SK-N-SH (cell line): Measurements from ENCODE around the gene BCL7B. TPM values are rescaled to one million over a fixed set of nuclear protein-coding genes. Genes with fewer than 3 reads are reported as not detected.
A peak's percentile ranks its signal among the peaks of the same experiment; 100 is the strongest.

ENCODE experiments used
- CTCF ChIA-PET: fragments of 300-600, 350-600 bp; formaldehyde crosslinking; extraction: SDS; loops from one replicate; lab custom pipeline; 2021; lab: Yijun Ruan, JAX
- POLR2A ChIA-PET: fragments of 350-600 bp; sonication (Branson Sonifier 250); formaldehyde crosslinking; extraction: SDS; loops from one replicate; lab custom pipeline; 2020; ENCODE audit warnings: antibody characterized with exemption, inconsistent platforms; lab: Yijun Ruan, JAX
- DNase-seq: peaks from one replicate; pipeline ENCODE4 v3.0.0; 2012
- H2AFZ ChIP-seq: fragments of 200-600 bp; sonication (generic); 2 replicates; pipeline ENCODE4 v1.8.1; 2016; ENCODE audit warnings: antibody characterized with exemption, mild to moderate bottlenecking, low read depth
- H3F3A ChIP-seq: fragments of 200-600 bp; sonication (generic); replicated peaks from 2 replicates; pipeline ENCODE3; 2016; ENCODE audit warnings: antibody characterized with exemption, mild to moderate bottlenecking; ENCODE audit not compliant: insufficient read depth
- H3K27ac ChIP-seq, 2 experiments: fragments of 200-500 bp in 1 of 2; fragments of 200-600 bp in 1 of 2; sonication (Bioruptor generic) in 1 of 2; sonication (generic), shearing (Covaris generic) in 1 of 2; 2 replicates each; pipeline versions ENCODE4 v1.5.1 to v1.6.1; 2014 to 2016; ENCODE audit warnings: low read depth in 2 of 2, inconsistent platforms in 1 of 2, low read length in 1 of 2, mild to moderate bottlenecking in 1 of 2, mixed read lengths in 1 of 2
- H3K27me3 ChIP-seq: fragments of 200-600 bp; sonication (generic), shearing (Covaris generic); 2 replicates; pipeline ENCODE4 v1.6.1; 2016; ENCODE audit warnings: mixed run types; ENCODE audit not compliant: insufficient read depth
- H3K36me3 ChIP-seq, 2 experiments: fragments of 200-500 bp in 1 of 2; fragments of 200-600 bp in 1 of 2; sonication (Bioruptor generic) in 1 of 2; sonication (generic) in 1 of 2; replicated peaks in 1 of 2; 2 replicates each; pipeline versions ENCODE3 to v1.5.1; 2014 to 2016; ENCODE audit warnings: low read length in 1 of 2, mild to moderate bottlenecking in 1 of 2; ENCODE audit not compliant: insufficient read depth in 2 of 2, control insufficient read depth in 1 of 2
- H3K4me1 ChIP-seq, 2 experiments: fragments of 200-500 bp in 1 of 2; fragments of 200-600 bp in 1 of 2; sonication (Bioruptor generic) in 1 of 2; sonication (generic), shearing (Covaris generic) in 1 of 2; 2 replicates each; pipeline versions ENCODE4 v1.5.1 to v1.6.1; 2014 to 2016; ENCODE audit warnings: low read depth in 1 of 2, low read length in 1 of 2, mixed run types in 1 of 2; ENCODE audit not compliant: insufficient read depth in 2 of 2, control insufficient read depth in 1 of 2
- H3K4me2 ChIP-seq: fragments of 200-600 bp; sonication (generic), shearing (Covaris generic); 2 replicates; pipeline ENCODE4 v1.6.1; 2017; ENCODE audit warnings: mixed run types
- H3K4me3 ChIP-seq, 2 experiments: fragments of 200-500 bp in 1 of 2; fragments of 200-600 bp in 1 of 2; sonication (Bioruptor generic) in 1 of 2; sonication (generic), shearing (Covaris generic) in 1 of 2; 2 replicates each; pipeline versions ENCODE4 v1.5.1 to v1.8.1; 2014 to 2016; ENCODE audit warnings: low read depth in 2 of 2, inconsistent platforms in 1 of 2, low read length in 1 of 2, mild to moderate bottlenecking in 1 of 2, mixed read lengths in 1 of 2, moderate library complexity in 1 of 2
- H3K79me2 ChIP-seq: fragments of 200-600 bp; sonication (generic); 2 replicates; pipeline ENCODE4 v1.8.1; 2017; ENCODE audit warnings: mild to moderate bottlenecking; ENCODE audit not compliant: insufficient read depth
- H3K9ac ChIP-seq: fragments of 200-600 bp; sonication (generic); 2 replicates; pipeline ENCODE4 v1.6.1; 2017; ENCODE audit warnings: mixed run types
- H3K9me2 ChIP-seq: fragments of 200-600 bp; sonication (generic); 2 replicates; pipeline ENCODE4 v1.6.1; 2017; ENCODE audit warnings: mixed run types
- H3K9me3 ChIP-seq: fragments of 200-600 bp; sonication (generic); 2 replicates; pipeline ENCODE4 v1.6.1; 2017; ENCODE audit warnings: mixed run types, mild to moderate bottlenecking, moderate library complexity
- H4K20me1 ChIP-seq: fragments of 200-600 bp; sonication (generic); 2 replicates; pipeline ENCODE4 v1.6.1; 2017; ENCODE audit warnings: mild to moderate bottlenecking, mixed run types; ENCODE audit not compliant: insufficient read depth
- CHD2 ChIP-seq: fragments of 150-350 bp; IDR thresholded peaks from 2 replicates; pipeline ENCODE4 v1.6.1; 2018; ENCODE audit warnings: low read length; ENCODE audit not compliant: partially characterized antibody
- CTCF ChIP-seq: fragments of 200-600 bp; sonication (generic); IDR thresholded peaks from 2 replicates; pipeline ENCODE4 v1.6.1; 2017; ENCODE audit warnings: antibody characterized with exemption, mild to moderate bottlenecking, moderate library complexity
- ELF1 ChIP-seq: IDR thresholded peaks from 2 replicates; pipeline ENCODE4 v1.4.0; 2012
- GABPA ChIP-seq: IDR thresholded peaks from 2 replicates; pipeline ENCODE4 v1.4.0; 2012; ENCODE audit warnings: low read depth, mild to moderate bottlenecking
- GATA2 ChIP-seq: sonication (generic); formaldehyde crosslinking; IDR thresholded peaks from 2 replicates; pipeline ENCODE4 v1.5.0; 2020; ENCODE audit warnings: mild to moderate bottlenecking, missing genetic modification reagents
- MAX ChIP-seq: IDR thresholded peaks from 2 replicates; pipeline ENCODE4 v1.4.0; 2012; ENCODE audit warnings: low read depth
- MEF2A ChIP-seq: IDR thresholded peaks from 2 replicates; pipeline ENCODE4 v1.4.0; 2012; ENCODE audit warnings: low read depth, borderline replicate concordance
- MXI1 ChIP-seq: IDR thresholded peaks from 2 replicates; pipeline ENCODE4 v1.6.1; 2012; ENCODE audit warnings: mild to moderate bottlenecking, low read depth, low read length, improper control_type of control experiment
- NFIC ChIP-seq: IDR thresholded peaks from 2 replicates; pipeline ENCODE4 v1.4.0; 2012; ENCODE audit warnings: borderline replicate concordance
- NRF1 ChIP-seq: IDR thresholded peaks from 2 replicates; pipeline ENCODE4 v1.6.1; 2012; ENCODE audit warnings: low read depth, mild to moderate bottlenecking, low read length
- RAD21 ChIP-seq: IDR thresholded peaks from 2 replicates; pipeline ENCODE4 v1.6.1; 2012; ENCODE audit warnings: mild to moderate bottlenecking, low read length
- RFX5 ChIP-seq: IDR thresholded peaks from 2 replicates; pipeline ENCODE4 v1.6.1; 2012; ENCODE audit warnings: mild to moderate bottlenecking, improper control_type of control experiment, low read length
- SIN3A ChIP-seq: IDR thresholded peaks from 2 replicates; pipeline ENCODE4 v1.6.1; 2012; ENCODE audit warnings: low read depth, mild to moderate bottlenecking, low read length, moderate library complexity, borderline replicate concordance
- SMC3 ChIP-seq: IDR thresholded peaks from 2 replicates; pipeline ENCODE4 v1.6.1; 2012; ENCODE audit warnings: low read depth, low read length, improper control_type of control experiment
- TCF12 ChIP-seq: IDR thresholded peaks from 2 replicates; pipeline ENCODE4 v1.4.0; 2012
- YY1 ChIP-seq: IDR thresholded peaks from 2 replicates; pipeline ENCODE4 v1.4.0; 2012; ENCODE audit warnings: low read depth, mild to moderate bottlenecking
- ZBTB33 ChIP-seq: IDR thresholded peaks from 2 replicates; pipeline ENCODE4 v1.4.0; 2012; ENCODE audit warnings: low read depth, borderline replicate concordance
- WGBS: methylation state at CpG from one replicate; pipeline ENCODE4 v1.1.6; 2017; ENCODE audit warnings: low lambda C conversion rate; 5-methylcytosine and 5-hydroxymethylcytosine counted together
- polyA plus RNA-seq, 3 experiments: library from polyadenylated mRNA; depleted of rRNA; stranded (reverse); fragments of >200 nt; gene quantifications; 2 replicates each; pipeline ENCODE4 v1.2.3, GENCODE V29; 2012
- TF ChIP-seq, protein P1 (sequence below): IDR thresholded peaks from 2 replicates; pipeline ENCODE4 v1.4.0; 2012; ENCODE audit warnings: low read depth, borderline replicate concordance
- TF ChIP-seq, protein P2 (sequence below): IDR thresholded peaks from 2 replicates; pipeline ENCODE4 v1.6.1; 2012; ENCODE audit warnings: mild to moderate bottlenecking, low read depth, low read length, moderate library complexity
- TF ChIP-seq, protein P3 (sequence below): fragments of 150-350 bp; IDR thresholded peaks from 2 replicates; pipeline ENCODE4 v1.6.1; 2017; ENCODE audit warnings: antibody characterized with exemption, low read length, low read depth, borderline replicate concordance

Gene BCL7B
- polyA plus RNA-seq, 1 of the 3 experiments (the other 2 are of a cell fraction), result 114 TPM

DNA sequence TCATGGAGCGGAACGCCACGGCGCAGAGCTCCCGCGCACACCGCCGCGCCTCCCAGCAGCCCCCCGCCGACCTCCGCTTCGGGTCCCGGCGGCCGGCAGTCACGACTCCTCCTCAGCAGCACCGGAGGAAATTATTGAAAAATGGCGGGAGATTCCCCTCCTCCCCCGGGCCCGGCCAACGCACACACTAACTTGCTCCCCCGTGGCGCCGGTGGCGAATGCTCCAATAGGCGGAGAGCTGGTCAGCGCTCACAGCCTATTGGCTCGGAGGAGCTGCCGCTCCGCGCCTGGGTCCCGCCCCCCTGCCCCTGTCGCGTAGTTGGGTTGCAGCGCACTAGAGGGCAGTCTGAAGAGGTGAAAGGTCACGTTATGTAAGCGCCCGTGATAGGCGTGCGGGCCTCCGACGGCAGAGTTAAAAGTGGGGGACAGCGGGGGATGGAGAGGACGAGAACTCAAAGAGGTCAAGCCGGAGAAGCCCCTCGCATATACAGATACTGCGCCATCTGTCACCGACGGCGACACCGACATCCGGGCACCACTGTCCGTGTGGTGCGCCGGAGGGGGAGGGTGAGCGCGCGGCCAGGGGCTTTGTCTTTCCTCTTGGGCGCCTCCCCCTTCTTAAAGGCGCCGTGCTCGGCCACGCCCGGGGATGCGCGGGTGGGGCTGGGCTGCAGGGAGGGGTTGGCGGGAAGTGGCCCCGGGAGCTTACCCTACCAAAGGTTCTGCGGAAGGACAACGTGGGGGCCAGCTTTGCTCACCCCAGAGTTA, 35.2 kb downstream of the BCL7B start, which contains the start of gene BAZ1B (continued):
- TF ChIP-seq NRF1, result peak; percentile 58
- TF ChIP-seq RFX5, result no peak
- TF ChIP-seq YY1, result peak; percentile 84
- TF ChIP-seq GATA2, result no peak
- 0 out of 2 replicates have a peak, but pooled peaks have one; percentile 9 for TF ChIP-seq CTCF
- TF ChIP-seq, protein P1, sequence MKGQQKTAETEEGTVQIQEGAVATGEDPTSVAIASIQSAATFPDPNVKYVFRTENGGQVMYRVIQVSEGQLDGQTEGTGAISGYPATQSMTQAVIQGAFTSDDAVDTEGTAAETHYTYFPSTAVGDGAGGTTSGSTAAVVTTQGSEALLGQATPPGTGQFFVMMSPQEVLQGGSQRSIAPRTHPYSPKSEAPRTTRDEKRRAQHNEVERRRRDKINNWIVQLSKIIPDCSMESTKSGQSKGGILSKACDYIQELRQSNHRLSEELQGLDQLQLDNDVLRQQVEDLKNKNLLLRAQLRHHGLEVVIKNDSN, result peak; percentile 65; the same call in 1 of the 2 replicates
- TF ChIP-seq GABPA, result peak; percentile 29
- TF ChIP-seq MXI1, result peak; percentile 87
- TF ChIP-seq MAX, result peak; percentile 82

DNA sequence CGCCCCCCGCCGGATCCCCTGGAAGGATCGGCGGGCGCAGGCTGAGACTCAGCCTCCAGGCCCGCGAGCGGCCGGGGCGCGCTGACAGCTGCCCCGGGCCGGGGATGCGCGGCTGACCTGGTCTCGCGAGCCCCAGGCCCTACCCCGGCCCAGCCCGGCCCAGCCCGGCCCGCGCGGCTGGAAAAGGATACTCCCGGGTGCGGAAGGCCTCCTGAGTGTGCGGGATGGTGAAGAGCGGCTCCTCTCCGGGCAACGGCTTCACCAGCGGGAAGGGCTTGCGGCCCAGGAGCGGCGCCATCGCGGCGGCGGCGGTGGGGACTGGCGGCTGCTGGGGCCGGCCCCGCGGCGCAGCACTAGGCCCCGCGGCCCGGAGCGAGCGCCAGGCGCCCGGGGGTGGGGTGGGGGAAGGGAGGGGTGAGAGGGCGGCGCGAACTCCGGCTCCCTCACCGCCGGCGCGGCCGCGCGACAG, 35.8 kb downstream of the BCL7B start:
- DNase-seq, result peak; percentile 94
- peak overlapping the region; percentile 69 to 83 for H3K4me3 ChIP-seq
- TF ChIP-seq CHD2 (peak; percentile 71), MEF2A (no peak), TCF12 (no peak), GATA2 (no peak), SIN3A (0 out of 2 replicates have a peak, but pooled peaks have one; percentile 24), NFIC (no peak), RAD21 (no peak), ZBTB33 (peak; percentile 69; the same call in 1 of the 2 replicates), ELF1 (no peak), SMC3 (no peak), GABPA (no peak)
- TF ChIP-seq, protein P2, sequence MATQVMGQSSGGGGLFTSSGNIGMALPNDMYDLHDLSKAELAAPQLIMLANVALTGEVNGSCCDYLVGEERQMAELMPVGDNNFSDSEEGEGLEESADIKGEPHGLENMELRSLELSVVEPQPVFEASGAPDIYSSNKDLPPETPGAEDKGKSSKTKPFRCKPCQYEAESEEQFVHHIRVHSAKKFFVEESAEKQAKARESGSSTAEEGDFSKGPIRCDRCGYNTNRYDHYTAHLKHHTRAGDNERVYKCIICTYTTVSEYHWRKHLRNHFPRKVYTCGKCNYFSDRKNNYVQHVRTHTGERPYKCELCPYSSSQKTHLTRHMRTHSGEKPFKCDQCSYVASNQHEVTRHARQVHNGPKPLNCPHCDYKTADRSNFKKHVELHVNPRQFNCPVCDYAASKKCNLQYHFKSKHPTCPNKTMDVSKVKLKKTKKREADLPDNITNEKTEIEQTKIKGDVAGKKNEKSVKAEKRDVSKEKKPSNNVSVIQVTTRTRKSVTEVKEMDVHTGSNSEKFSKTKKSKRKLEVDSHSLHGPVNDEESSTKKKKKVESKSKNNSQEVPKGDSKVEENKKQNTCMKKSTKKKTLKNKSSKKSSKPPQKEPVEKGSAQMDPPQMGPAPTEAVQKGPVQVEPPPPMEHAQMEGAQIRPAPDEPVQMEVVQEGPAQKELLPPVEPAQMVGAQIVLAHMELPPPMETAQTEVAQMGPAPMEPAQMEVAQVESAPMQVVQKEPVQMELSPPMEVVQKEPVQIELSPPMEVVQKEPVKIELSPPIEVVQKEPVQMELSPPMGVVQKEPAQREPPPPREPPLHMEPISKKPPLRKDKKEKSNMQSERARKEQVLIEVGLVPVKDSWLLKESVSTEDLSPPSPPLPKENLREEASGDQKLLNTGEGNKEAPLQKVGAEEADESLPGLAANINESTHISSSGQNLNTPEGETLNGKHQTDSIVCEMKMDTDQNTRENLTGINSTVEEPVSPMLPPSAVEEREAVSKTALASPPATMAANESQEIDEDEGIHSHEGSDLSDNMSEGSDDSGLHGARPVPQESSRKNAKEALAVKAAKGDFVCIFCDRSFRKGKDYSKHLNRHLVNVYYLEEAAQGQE, result no peak
- TF ChIP-seq, protein P3, sequence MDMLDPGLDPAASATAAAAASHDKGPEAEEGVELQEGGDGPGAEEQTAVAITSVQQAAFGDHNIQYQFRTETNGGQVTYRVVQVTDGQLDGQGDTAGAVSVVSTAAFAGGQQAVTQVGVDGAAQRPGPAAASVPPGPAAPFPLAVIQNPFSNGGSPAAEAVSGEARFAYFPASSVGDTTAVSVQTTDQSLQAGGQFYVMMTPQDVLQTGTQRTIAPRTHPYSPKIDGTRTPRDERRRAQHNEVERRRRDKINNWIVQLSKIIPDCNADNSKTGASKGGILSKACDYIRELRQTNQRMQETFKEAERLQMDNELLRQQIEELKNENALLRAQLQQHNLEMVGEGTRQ, result no peak
- H3K4me2 ChIP-seq, result peak overlapping the region; percentile 94
- CTCF ChIA-PET, result interaction anchor here (0.6 to 2.1 kb wide), 8 partner anchors 13 to 217 kb away, joined by 3 to 11 read pairs (median 3); no protein-coding TSS in a partner anchor
- H3K9me3 ChIP-seq, result no peaks in the 10 kb centered on the region
- H3K9ac ChIP-seq, result peak overlapping the region; percentile 85
- H3K79me2 ChIP-seq, result peaks cover 56% of the 10 kb centered on the region
- no peaks in the 10 kb centered on the region for H3K9me2 ChIP-seq
- peaks cover 43% of the 10 kb centered on the region for H4K20me1 ChIP-seq
- no peaks in the 10 kb centered on the region for H3K27me3 ChIP-seq
- H3K36me3 ChIP-seq, result peaks cover 9 to 31% of the 10 kb centered on the region in 2 experiments
- WGBS, result 2% methylated on average over 25 of the region's 62 CpGs
- peak overlapping the region; percentile 77 to 92 for H3K27ac ChIP-seq
- H3F3A ChIP-seq, result peaks cover 25% of the 10 kb centered on the region
- POLR2A ChIA-PET, result interaction anchor here (1.2 to 1.8 kb wide), 9 partner anchors 10 to 198 kb away, joined by 3 to 13 read pairs (median 5); partner anchors contain the start of genes BCL7B and STX1A
- H2AFZ ChIP-seq, result peak overlapping the region; percentile 44; the same call in 1 of the 2 replicates
- H3K4me1 ChIP-seq, result peaks cover 14 to 23% of the 10 kb centered on the region in 2 experiments
